Measurements from ENCODE around the gene MS4A6A.

The MS4A6A gene

DNA sequence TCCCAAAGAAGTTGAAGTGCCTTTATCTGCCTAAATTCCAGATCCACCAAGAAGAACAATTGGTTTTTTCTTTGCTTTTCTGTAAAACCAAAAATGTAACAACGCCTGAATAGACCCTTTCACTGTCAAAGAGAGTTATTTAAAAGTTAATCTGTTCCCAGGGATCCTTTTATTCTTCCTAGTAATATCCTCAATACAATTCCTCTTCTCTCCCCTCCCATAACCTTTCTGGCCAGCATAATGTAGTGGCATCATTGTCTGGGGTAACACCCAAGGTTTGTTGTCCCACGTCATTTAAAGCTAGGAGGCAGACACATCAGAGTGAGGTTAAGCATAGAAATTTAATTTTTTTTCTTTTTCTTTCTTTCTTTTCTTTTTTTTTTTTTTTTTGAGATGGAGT is 54.5 kb downstream of the MS4A6A start:
- DNase-seq (ENCODE audit: low spot score), result no peak

DNA sequence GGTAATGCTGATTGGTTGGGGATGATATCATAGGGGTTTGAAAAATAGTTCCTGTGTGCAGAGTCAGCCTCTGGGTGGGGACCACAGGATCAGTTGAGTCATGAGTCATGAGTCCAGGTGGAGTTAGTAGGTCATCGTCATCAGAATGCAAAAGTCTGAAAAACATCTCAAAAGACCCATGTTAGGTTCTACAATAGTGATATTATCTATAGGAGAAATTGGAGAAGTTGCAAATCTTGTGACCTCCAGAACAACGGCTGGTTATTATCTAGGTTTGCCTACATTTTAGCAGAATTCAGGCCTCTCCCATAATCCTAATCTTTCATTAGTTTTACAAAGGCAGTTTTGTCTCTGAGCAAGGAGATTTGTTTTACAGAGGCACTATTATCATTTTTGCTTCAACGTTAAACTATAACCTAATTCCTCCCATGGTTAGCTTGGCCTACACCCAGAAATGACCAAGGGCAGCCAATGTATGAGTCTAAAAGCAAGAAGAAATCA is 55.5 kb downstream of the MS4A6A start:
- no peak for DNase-seq (ENCODE audit: low spot score)

DNA sequence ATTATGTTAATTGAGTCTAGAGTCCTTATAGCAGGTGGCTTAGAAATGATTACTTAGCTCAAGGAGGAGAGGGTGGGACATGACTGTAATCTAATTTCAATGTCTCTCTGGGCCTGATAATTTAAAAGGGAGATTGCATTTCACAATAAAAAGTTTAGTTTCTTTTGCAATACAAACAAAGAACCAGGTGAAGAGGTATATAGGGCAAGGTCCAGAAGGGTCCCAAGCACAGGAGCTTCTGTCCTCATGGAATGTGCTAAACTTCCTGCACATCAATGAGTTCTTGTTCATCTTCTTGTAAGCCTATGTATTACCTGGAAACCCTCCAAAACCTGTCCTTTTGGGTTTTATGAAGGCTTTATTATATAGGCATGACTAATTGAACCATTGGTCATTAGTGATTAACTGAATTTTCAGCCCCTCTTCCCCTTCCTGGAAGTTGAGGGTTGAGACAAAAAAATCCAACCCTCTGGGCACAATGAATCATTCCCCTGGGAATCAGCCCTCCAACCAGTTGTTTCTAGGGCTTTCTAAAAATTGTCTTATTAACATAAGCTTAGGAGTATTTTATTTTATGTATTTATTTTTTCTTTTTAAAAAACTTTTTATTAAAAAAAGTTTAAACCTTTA is 56.8 kb downstream of the MS4A6A start:
- DNase-seq (ENCODE audit: low spot score), result no peak

DNA sequence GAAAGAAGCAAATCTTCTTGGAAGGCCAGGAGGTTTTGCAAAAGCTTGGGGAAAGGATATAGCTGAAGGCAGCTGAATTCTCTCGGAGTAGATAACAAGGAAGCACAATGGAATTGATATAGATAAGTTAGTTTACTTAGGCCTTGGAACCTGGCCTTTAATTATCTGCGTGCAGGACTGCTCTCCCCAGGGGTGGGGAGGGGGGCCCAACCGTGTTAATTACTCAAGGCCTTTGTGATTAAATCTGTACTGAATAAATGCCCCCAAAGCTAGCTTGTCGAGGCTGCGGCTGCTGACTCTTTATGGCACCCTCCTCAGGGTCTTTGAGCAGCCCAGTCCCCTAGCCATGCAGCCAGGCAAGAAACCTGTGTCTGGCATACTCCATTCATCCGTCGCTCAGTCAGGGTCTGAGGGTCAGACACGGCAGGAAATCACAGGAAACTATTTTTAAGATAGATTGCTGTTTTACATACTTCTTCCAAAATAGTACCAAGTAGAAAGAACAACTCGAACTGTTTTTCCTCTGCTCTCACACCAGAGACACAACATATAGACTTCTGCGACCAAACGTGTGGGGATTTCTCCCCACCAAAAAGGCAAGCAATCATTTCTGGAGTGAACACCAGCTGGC is 58.0 kb downstream of the MS4A6A start:
- DNase-seq (ENCODE audit: low spot score), result no peak

Measured in hematopoietic multipotent progenitor cell treated with erythropoietin and hydrocortisone succinate and interleukin-3 and kit ligand, for 17 days (in vitro differentiated cells).